ENCODE results near the gene SMIM45.

DNA sequence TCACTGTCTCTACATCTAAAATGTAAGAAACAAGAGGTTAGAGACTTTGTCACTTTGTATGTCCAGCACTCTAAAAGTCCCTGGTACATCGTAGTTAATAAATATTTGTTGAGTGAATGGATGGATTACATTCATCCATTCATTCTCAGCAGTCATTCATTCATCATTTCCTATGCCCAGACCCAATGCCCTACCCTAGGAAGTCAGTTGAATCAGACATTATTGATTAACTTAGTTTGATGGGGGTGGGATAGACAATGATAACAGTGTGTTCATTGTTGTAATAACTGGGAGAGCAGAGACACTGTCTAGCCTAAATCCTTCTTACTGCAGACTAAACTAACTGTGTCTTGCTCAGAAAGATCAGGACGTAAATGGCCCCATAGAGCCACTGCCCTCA is 3.8 kb upstream of the SMIM45 start:
- TF ChIP-seq, protein P1, sequence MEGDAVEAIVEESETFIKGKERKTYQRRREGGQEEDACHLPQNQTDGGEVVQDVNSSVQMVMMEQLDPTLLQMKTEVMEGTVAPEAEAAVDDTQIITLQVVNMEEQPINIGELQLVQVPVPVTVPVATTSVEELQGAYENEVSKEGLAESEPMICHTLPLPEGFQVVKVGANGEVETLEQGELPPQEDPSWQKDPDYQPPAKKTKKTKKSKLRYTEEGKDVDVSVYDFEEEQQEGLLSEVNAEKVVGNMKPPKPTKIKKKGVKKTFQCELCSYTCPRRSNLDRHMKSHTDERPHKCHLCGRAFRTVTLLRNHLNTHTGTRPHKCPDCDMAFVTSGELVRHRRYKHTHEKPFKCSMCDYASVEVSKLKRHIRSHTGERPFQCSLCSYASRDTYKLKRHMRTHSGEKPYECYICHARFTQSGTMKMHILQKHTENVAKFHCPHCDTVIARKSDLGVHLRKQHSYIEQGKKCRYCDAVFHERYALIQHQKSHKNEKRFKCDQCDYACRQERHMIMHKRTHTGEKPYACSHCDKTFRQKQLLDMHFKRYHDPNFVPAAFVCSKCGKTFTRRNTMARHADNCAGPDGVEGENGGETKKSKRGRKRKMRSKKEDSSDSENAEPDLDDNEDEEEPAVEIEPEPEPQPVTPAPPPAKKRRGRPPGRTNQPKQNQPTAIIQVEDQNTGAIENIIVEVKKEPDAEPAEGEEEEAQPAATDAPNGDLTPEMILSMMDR (conservative IDR thresholded peaks at IDR 0.05), result no peak
- TF ChIP-seq ZFX (IDR thresholded peaks at IDR 0.05), result no peak

Measured in C4-2B (cell line).